HG02870 (cell line): ENCODE measurements around the gene FRAT1.
A peak's percentile ranks its signal among the peaks of the same experiment; 100 is the strongest.
"Not testable (repeated sequence)": the region's sequence is repeated elsewhere in the genome, so short reads cannot be mapped to it uniquely, and the experiment has no call there.

Experiments used
- ATAC-seq: cut with Tn5 transposase; IDR thresholded peaks from one replicate; pipeline ENCODE4 v1.9.1; 2021; ENCODE audit warnings: mild to moderate bottlenecking, moderate library complexity; ENCODE audit not compliant: unreplicated experiment

Gene FRAT1

DNA sequence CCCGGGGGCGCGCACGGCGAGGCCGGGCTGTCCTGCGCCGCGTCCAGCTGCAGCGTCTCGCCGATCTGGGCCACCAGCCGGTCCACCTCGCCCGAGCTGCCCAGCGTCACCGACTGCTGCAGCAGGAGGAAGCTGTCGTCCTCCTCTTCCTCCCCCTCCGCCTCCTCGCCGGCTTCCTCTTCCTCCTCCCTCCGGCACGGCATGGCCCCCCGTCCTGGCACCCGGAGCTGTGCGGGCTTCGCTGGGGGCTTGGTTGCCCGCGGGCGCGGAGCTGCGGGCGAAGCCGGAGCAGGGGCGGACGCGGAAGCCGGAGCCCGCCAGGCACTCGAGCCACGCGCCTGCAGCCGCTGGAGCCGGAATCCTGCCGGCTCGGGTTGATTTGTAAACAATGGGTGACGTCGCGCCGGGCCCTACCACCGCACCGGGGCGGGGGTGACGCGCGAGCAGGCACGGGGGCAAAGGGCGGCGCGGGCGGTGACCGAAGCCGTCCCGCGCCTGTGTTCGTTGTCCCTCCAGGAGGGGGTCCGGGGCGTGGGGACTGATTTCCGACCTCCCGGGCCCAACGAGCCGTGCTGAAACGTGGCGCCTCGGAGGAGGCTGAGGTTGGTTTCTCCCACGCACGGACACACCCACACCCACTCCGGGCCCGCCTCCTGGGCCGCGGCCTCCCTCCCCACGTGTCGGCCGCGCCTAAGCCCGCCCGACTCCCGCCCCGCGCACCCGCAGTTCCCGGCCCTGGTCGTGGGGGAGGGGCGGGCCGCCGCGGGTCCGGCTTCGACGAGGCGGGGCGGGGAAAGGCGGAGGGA is 15.5 kb downstream of the FRAT1 start, which contains the start of gene FRAT2:
Gene FRAT2, minus strand, starts transcription at position 360 of the 806 bp plus-strand sequence. Its CDS starts 157 bp downstream, at position 203.
- peak; percentile 76 for ATAC-seq

DNA sequence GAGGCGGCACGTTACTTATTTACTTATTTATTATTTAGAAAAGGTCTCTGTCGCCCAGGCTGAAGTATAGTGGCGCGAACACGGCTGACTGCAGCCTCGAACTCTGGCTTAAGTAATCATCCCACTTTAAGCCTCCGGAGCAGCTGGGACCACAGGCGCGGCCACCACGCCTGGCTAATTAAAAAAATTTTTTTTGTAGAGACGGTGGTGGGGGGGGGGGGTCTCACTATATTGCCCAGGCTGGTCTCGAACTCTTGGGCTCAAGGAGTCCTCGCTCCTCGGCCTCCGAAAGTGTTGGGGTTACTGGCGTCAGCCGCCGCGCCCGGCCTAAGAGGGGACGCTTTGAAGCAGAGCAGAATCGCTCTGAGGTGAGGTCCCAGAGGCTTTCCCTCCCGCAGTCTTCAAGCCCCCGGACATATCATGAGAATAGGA is 16.1 kb downstream of the FRAT1 start:
- no peak for ATAC-seq

DNA sequence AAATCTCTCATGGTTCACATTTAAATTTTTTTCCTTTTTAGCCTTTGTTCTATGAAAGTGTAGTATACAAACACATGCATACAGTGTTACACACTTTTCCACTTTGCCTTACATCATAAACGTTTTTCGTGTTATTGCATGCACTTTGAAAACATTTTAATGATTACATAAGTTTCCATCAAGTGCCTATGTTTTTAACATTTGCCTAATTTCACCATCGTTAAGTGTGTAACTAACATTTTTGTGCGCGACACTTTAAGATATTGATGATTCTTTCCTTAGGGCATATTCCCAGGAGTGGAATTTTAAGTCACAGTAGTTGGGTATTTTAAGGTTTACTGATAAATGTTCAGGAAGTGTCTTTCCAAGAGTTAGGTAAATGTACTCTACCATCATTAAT is 16.9 kb downstream of the FRAT1 start:
- ATAC-seq: no peak

DNA sequence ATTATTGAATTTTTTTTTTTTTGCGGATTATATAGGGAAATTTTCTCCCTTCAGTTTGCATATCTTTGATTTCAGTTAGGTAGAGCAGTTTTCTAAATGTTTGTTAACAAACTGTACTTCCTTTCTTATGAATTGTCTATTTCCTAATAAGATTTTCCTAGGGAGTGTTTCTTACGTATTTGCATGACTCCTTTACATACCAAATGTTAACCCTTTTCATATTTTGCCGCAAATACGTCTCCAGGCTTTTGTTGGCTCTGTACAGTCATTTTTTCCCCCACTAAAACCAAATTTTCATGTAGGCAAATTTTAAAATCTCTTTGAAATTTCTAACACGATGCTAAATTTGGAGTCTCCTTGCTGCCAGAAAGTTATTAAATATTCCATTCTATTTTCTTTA is 17.4 kb downstream of the FRAT1 start:
- no peak for ATAC-seq

DNA sequence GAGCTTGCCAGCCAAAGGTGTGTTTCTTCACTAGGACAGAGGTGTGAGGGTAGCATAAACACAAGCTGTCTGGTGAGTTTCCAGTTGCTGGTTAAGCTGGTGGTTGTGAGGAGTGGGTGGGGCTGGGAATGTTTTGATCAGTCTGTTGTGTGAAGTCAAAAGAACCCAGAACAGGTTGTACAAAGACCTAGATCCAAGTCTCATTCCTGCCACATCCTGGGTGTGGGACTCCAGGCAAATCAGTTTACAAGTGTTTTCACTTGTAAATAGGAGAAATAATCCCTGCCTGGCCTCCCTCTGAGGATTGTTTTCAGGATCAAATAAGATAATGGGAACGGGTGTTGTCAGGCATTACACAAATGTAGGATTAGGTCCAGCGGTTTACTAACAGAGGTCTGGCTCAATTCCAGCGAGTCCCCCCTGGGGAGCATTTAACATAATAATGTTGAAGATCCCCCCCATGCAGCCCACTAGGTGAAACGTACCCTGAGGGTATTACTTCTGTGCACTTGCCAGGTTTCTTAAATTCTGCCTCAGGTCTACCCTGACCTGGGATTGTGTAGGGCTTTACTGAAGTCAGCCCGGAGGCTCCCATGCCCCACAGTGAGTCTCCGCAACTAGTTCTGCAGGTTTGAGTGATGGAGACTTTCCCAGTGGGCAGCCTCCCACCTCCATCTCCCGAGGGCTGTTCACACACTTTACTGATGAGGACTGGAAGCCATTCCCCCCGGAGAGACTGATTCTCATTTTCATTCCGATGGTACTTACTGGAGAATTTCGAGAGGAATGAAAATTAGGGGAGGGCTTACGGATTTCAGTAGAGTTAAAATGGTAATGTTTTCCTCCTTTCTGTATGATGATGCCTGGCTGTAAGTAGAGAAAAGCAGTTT is 18.1 kb downstream of the FRAT1 start:
- ATAC-seq: no peak

DNA sequence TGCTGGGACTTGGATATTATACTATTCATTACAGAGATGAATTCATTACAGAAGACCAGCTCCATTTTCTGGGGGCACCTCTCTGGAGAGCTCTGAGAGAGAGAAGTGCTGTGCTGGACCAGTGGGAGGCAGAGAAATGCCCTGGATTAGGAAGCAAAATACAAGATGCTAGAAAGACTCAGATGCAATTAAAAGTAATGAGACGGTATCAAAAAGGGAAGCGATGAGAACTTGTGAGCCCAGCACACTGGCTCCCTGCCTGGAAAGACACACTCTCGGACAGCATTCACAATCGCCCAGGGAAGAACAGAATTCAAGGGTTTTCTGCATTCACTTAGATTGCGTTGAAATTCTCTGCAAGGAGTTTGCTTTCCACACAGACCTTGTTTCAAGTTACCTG is 19.0 kb downstream of the FRAT1 start:
- no peak for ATAC-seq

DNA sequence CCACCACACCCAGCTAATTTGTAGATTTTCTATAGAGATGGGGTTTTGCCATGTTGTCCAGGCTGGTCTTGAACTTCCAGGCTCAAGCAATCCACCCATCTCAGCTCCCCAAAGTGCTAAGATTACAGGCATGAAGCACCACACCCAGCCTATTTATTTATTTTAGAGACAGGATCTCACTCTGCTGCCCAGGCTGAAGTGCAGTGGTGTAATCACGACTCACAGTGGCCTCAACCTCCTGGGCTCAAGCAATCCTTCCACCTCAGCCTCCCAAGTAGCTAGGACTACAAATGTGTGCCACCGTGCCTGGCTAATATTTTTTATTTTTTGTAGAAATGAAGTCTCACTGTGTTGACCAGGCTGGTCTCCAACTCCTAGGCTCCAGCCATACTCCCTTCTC is 22.3 kb downstream of the FRAT1 start:
- no peak for ATAC-seq

DNA sequence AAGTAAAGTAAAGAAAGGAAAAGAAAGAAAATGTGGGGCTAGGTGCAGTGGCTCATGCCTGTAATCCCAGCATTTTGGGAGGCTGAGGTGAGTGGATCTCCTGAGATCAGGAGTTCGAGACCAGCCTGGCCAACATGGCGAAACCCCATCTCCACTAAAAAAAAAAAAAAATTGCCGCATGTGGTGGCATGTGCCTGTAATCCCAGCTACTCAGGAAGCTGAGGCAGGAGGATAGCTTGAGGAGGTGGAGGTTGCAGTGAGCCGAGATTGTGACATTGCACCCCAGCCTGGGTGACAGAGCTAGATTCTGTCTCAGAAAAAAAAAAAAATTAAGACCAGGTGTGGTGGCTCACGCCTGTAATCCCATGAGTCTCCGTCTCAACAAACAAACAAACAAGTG is 24.6 kb downstream of the FRAT1 start:
- not testable (repeated sequence) for ATAC-seq

DNA sequence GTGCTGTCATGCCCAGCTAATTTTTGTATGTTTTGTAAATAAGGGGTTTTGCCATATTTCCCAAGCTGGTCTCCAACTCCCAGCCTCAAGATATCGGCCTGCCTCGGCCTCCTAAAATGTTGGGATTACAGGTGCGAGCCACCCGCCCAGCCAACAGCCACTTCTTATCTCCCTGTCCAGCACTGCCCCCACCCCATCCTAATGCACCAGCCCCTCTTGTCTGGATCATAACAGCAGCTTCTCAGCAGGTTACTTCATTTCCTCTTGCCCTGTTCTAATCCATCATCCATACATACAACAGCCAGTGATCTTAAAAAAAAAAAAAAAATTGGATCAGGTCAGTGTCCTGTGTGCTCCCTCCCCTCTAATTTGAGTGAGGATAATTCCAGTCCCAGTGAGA is 28.2 kb downstream of the FRAT1 start:
- ATAC-seq: no peak

DNA sequence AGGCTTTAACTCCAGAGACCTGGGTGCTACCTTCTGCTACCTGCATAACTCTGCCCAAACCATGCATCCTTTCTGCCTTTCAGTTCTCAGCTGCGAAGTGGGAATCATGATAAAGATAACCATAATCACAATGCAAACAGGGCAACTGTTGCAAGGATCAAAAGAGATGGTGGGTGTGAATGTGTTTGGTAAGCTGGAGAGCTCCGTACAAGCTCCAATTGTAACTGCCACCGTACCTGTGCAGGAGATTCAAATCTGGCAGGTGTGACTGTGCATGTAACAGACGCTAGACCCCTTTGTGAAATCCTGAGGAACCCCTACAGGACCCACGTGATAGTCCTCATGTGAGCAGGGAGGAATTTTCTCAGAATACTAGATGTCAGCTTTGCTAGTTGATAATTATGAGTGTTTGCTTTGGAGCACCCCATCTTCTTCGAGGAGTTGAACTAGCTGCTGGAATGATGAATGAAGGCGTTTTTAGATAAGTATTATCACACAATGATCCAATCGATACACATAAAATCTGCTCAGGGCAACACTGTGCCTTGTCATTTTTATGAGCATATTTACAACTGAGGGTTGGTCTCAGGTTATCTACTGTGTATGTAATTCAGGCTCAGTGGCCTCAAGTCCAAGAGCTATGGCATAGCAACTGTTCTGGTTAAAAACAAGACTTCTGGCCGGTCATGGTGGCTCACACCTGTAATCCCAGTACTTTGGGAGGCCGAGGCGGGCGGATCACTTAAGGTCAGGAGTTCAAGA is 30.9 kb downstream of the FRAT1 start:
- no peak for ATAC-seq

DNA sequence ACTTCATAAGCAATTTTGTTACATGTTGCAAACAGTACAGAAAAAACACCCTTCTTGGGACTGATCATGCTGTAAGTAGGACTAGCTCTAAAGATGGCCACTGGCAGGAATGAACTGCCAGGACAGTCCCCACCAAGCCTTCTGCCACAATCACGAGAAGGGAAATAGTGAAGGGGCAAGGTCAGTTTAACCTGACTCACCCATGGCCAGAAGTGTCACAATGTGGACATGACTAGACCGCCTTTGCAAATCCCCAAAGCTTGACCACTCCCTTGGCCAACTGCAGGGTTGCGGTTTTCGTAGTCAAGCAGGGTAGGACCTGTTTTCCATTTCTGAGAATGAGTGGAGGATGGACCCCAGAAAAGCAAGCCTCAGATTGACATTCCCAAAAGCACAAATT is 34.9 kb downstream of the FRAT1 start:
- no peak for ATAC-seq

DNA sequence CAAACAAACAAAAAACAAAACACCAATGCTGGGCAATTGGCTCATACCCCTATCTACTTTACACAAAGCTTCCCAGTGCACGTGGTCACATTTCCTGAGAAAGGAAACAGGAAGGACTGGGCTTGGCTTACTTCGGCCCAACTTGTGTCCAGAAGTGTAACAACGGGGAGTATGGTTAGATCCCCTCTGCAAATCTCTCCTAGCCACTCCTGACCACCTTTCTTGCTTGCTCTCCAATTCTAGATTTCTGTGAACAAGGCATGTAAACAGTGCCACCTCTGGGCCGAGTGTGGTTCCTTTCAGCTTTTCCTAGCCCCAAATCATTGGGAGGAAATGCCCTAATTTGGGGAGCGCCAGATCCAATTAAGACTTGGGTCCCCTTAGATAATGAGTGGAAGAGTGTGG is 36.5 kb downstream of the FRAT1 start:
- no peak for ATAC-seq

DNA sequence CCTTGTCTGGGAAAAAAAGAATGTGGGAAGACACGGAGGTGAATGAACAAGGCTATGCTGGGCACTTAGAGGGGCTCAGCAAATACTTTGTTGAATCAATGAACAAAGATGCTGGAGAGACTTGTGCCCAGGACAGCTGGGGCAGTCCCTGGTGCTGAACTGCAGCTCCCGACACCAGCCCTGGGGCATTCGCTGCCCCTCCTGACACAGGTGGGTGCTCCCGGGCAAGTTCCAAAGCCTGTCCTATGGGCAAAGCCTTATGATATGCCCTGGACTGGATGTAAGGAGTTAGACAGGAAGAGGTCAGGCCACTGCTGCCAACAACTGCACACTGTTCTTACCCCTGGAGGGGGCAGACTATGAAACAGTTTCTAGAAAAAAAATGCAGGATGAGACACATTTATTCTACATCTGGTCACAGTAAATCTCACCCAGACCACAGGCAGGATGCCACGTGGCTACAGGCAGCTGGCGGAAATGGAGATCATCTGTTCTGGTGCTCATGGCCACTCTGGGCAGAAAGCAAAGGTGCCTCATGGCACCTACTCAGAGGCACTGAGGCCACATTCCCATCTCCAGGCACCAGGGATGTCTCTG is 37.3 kb downstream of the FRAT1 start:
- ATAC-seq: no peak

DNA sequence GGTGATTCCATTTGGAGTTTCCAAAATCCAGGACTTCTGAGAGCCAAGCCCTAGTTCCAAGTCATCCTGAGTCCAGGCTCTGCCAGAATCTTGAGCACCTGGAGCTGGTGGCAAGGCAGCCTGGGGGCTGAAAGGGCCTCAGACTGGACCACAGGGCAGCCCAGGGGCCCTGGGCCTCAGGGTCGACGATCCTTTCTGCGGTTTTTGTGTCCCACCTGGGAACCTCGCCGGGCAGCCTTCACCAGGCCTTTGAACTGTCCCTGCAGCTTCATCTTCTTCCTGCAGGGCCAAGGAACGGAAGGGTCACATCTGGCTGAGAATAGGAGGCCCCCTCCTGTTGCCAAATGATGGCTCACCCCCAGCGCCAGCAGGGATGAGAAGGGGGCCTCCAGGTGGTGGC is 37.8 kb downstream of the FRAT1 start:
- ATAC-seq: no peak

DNA sequence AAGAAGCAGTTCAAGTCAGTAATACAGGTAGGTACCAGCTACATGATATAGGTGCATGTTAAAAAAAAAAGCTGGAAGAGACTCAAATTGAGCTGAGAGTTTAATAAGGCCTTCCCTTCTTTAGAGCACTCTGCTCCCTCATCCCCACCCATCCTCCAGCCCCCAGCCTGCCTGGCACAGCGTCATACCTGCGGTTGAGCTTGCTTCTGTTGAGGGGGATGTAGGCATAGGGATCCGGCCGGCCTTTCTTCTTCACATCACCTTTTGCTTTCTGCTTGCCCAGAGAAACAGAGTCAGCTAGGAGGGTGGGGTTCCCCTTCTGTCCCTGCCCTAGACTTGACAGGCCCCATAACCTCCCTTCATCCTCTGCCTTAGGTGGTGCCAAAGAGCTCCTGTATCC is 39.3 kb downstream of the FRAT1 start:
- no peak for ATAC-seq

DNA sequence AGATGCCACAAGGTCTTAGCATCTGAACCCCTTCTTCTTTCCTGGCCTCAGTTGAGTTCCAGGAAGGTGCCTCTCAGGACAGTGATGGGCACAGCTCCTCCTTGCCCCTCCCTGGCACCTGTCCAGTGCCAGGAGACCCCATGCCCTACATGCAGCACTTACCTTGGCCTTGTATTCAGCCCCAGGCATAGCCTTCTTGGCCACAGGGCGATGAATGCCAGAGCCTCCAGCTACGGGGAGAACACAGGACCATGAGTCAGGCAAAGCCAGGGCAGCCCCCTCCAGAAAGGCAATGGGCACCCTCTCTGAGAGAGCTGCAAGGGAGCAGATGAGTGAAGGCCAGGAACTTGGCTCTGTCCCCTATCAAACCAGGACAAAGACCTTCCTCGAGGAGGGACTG is 39.7 kb downstream of the FRAT1 start:
- ATAC-seq: no peak

DNA sequence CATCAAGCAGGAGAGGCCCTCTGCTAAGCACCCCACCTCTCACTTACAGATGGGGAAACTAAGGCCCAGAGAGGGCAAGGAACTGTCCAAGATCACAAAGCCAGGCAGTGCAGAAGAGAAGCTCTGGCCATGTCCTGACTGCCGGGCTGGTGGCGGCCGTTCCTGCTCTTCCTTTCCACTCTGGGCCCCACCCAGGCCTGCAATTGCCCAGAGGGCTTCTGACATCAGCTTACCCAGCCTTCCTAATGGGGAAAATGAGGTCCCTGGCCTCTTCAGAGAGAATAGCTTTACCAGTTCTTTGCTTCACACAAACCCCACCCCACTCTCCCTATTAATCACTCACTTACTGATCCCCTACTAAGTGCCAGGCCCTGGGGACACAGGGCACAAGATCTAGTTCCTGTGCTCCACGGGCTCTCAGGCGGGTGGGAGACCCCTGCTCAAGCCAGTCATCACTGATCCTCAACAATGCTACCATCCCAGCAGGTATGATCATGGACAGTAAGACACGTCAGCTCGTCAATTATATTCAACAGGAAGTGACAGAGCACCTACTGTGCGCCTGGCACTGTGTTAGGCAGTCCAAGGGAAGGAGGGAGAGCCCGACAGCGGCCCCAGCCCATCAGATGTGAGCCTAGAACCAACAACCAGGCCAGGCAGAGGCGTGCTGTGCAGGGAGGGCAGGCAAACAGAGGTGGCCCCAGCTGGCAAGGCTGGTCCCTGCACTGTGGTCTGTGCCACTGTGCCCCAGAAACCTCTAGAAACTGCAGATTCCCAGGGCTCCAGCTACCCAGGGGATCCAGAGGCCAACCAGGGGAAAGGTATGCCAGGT is 41.9 kb downstream of the FRAT1 start:
- ATAC-seq: no peak

DNA sequence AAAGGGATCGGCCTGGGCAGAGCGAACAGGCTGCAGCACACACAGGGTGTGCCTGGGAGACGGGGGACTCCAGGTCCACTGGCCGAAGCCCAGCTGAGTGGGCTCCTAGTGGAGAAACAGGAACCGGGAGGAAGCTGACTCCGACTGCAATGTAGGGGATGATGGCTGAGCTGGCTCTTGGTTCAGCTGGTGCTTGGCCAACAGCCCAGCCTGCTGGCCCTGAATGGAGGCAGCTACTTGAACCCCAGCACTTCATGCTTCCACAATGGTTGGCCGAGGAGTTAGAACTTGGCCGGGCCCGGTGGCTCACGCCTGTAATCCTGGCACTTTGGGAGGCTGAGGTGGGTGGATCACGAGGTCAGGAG is 42.4 kb downstream of the FRAT1 start:
- ATAC-seq: no peak

DNA sequence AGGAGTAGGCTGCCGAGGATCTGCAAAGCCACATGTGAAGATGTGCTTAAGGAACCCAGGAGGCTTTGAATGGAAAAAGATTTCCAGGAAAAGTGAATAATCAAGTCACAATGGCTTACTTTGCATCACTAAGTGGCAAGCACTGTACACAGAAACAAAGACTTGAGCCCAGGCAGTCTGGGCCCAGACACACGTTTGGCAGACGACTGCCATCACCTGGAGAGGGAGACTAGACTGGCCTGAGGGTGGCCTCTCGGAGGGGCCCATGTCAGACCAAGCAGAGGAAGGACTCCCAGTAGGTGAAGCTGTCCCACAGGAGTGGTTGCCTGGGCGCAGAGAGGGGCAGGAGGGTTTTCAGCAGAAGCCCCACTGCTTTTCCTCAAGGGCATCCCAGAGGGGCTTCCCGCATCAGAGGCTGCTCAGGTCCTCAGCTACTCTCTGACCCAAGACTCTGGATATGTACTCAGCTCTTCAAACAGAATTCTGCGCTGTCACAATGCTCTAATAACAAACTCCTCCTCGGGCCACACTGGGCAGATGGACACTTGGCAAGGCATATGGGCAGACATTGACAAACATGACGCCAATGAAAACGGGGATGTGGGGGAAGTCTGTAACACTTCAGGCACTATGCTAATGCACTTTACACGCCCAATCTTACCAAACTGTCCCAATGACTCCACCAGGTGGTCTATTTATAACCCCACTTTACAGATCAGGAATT is 43.4 kb downstream of the FRAT1 start:
- no peak for ATAC-seq
